Activated CD4-positive, alpha-beta memory T cell treated with anti-CD3 and anti-CD28 coated beads for 36 hours (primary cell): ENCODE results near the gene ZMIZ1. TPM values are rescaled to one million over a fixed set of nuclear protein-coding genes. Genes with fewer than 3 reads are reported as not detected.

Experiments
- CTCF ChIA-PET: fragments of 350-600 bp; sonication (Branson Sonifier 250); formaldehyde crosslinking; loops from one replicate; lab custom pipeline; 2021; ENCODE audit warnings: antibody characterized with exemption, inconsistent platforms; lab: Charles Lee
- POLR2A ChIA-PET: fragments of 350-600 bp; sonication (Branson Sonifier 250); formaldehyde crosslinking; loops from one replicate; lab custom pipeline; 2021; ENCODE audit warnings: antibody characterized with exemption; lab: Charles Lee
- DNase-seq: peaks from one replicate; pipeline ENCODE4 v3.0.0-alpha.2; 2020
- H3K27ac Mint-ChIP-seq: one replicate; pipeline ENCODE4 v1.8.0; 2021; ENCODE audit warnings: mixed read lengths
- H3K27me3 Mint-ChIP-seq: one replicate; pipeline ENCODE4 v1.8.0; 2021; ENCODE audit warnings: mixed read lengths
- H3K36me3 Mint-ChIP-seq: one replicate; pipeline ENCODE4 v1.8.0; 2021; ENCODE audit warnings: mixed read lengths
- H3K4me1 Mint-ChIP-seq: one replicate; pipeline ENCODE4 v1.8.0; 2021; ENCODE audit warnings: low read depth, mixed read lengths
- H3K4me3 Mint-ChIP-seq: one replicate; pipeline ENCODE4 v1.8.0; 2021; ENCODE audit warnings: mild to moderate bottlenecking, mixed read lengths
- H3K9me3 Mint-ChIP-seq: one replicate; pipeline ENCODE4 v1.8.0; 2021; ENCODE audit warnings: mixed read lengths
- intact Hi-C: fragments of 100-400 bp; cut with micrococcal nuclease; formaldehyde crosslinking; loops from one replicate; pipeline ENCODE4 v1.15.1; 2023
- total RNA-seq, 2 experiments: library from RNA; stranded (reverse); gene quantifications; one replicate each; pipeline ENCODE4 v1.2.3, GENCODE V29; 2021

Gene ZMIZ1
- total RNA-seq, 2 experiments from 2014 or later: 28.5 to 29.2 TPM

DNA sequence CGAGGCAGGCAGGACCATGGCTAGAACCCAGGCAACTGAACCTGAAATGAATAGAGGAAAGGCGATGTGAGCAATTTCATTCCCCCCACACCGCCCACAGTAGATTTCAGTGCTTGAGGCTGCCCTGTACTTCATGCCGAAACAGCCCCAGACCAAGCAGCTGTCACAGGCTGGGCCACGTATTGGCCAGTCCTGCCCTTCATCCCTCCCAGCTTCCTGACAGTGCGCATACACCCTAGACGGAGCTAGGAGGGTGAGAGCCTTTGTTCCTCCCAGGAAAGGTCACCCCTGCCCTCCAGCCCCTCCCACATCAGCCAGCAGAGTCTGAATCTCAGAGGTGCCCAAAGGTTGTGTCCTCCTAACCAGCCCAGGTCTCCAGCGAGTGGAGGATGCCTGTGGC lies 98.8 kb downstream of the ZMIZ1 start:
- ChIA-PET POLR2A (no interaction called here), CTCF (no interaction called here)
- no peaks in the 10 kb centered on the region for H3K27me3 Mint-ChIP-seq
- H3K27ac Mint-ChIP-seq: no peak overlapping the region
- H3K4me1 Mint-ChIP-seq: no peaks in the 10 kb centered on the region
- intact Hi-C loops: no loop called here
- DNase-seq: no peak
- no peaks in the 10 kb centered on the region for H3K9me3 Mint-ChIP-seq
- H3K4me3 Mint-ChIP-seq: no peak overlapping the region
- H3K36me3 Mint-ChIP-seq: no peaks in the 10 kb centered on the region

GRCh38 chr10:79168210-79168609 lies 99.4 kb downstream of the ZMIZ1 start:
- intact Hi-C loops: no loop called here
- no peak overlapping the region for H3K4me3 Mint-ChIP-seq
- no peak for DNase-seq
- ChIA-PET POLR2A (no interaction called here), CTCF (no interaction called here)
- H3K4me1 Mint-ChIP-seq: no peaks in the 10 kb centered on the region
- no peaks in the 10 kb centered on the region for H3K9me3 Mint-ChIP-seq
- H3K36me3 Mint-ChIP-seq: no peaks in the 10 kb centered on the region
- no peaks in the 10 kb centered on the region for H3K27me3 Mint-ChIP-seq
- H3K27ac Mint-ChIP-seq: no peak overlapping the region

GRCh38 chr10:79170226-79170752 lies 101.5 kb downstream of the ZMIZ1 start:
- H3K27me3 Mint-ChIP-seq: no peaks in the 10 kb centered on the region
- no peaks in the 10 kb centered on the region for H3K4me1 Mint-ChIP-seq
- no peaks in the 10 kb centered on the region for H3K36me3 Mint-ChIP-seq
- CTCF ChIA-PET: no interaction called here
- POLR2A ChIA-PET: no interaction called here
- DNase-seq: no peak
- intact Hi-C loops: no loop called here
- no peak overlapping the region for H3K4me3 Mint-ChIP-seq
- H3K27ac Mint-ChIP-seq: no peak overlapping the region
- no peaks in the 10 kb centered on the region for H3K9me3 Mint-ChIP-seq

DNA sequence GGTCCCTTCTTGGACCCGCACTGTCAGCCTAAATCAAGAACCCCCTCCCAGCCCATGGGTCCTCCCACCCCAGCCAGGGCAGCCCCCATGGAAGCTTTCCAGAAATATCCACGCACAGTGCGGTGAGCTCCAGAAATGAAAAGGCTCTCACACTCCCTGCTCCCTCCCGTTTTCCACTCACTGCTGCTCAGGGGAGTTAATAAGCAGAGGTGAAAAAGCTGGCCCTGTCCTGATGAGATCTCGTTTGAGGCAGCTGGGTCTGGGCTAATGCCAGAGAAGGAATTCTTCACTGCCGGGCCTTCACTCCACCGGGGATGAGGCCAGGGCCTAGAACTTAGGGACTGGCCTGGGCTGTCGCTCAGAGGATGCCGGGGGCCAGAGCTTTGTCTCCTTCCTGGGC lies 102.2 kb downstream of the ZMIZ1 start:
- ChIA-PET CTCF (no interaction called here), POLR2A (no interaction called here)
- H3K27me3 Mint-ChIP-seq: no peaks in the 10 kb centered on the region
- no peak overlapping the region for H3K4me3 Mint-ChIP-seq
- no peak overlapping the region for H3K27ac Mint-ChIP-seq
- H3K36me3 Mint-ChIP-seq: no peaks in the 10 kb centered on the region
- no peaks in the 10 kb centered on the region for H3K9me3 Mint-ChIP-seq
- intact Hi-C loops: no loop called here
- H3K4me1 Mint-ChIP-seq: no peaks in the 10 kb centered on the region
- DNase-seq: no peak

DNA sequence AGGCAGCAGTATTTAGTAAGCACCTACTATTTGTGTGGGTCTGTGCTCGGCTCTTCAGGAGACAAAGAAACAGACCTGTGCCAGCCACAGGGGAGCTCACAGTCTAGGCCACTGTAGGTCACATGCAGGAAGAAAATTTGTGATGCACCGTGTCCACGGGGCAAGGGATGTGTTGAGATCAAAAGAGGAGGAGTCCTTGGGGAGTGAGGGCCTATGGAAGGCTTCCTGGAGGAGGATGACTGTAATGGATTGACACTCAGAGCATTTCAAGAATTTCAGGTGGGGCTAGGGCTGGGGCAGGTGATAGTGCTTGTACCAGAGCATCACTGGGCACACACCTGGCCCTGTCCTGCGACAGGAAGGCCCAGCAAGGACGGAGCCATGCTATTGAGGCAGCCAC lies 102.7 kb downstream of the ZMIZ1 start:
- POLR2A ChIA-PET: no interaction called here
- H3K4me3 Mint-ChIP-seq: no peak overlapping the region
- CTCF ChIA-PET: no interaction called here
- H3K4me1 Mint-ChIP-seq: no peaks in the 10 kb centered on the region
- H3K9me3 Mint-ChIP-seq: no peaks in the 10 kb centered on the region
- no peak overlapping the region for H3K27ac Mint-ChIP-seq
- intact Hi-C loops: no loop called here
- H3K36me3 Mint-ChIP-seq: no peaks in the 10 kb centered on the region
- H3K27me3 Mint-ChIP-seq: no peaks in the 10 kb centered on the region
- no peak for DNase-seq

DNA sequence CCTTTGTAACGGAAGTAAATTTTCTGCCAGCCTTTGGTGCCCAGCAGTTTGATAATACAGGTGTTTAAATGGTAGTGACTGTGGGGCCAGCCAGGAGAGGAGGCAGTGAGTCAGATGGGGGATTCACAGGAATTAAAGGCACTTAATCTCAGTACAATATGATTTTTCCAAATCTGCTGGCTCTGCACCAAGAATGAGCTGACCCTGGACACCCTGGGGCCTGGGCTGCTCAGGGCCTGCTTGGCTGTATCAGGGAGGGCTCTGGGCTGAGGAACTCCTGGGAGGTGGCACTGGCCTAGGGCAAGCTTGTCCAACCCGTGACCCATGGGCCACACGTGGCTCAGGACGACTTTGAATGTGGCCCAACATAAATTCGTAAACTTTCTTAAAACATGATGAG lies 104.1 kb downstream of the ZMIZ1 start:
- no peak for DNase-seq
- Mint-ChIP-seq H3K27me3 (no peaks in the 10 kb centered on the region), H3K4me1 (no peaks in the 10 kb centered on the region), H3K36me3 (no peaks in the 10 kb centered on the region), H3K9me3 (no peaks in the 10 kb centered on the region), H3K27ac (no peak overlapping the region), H3K4me3 (no peak overlapping the region)
- intact Hi-C loops: no loop called here
- POLR2A ChIA-PET: no interaction called here
- CTCF ChIA-PET: interaction anchor here (2.1 kb wide), 1 partner anchor 22 kb away, joined by 8 read pairs; no protein-coding TSS in a partner anchor

DNA sequence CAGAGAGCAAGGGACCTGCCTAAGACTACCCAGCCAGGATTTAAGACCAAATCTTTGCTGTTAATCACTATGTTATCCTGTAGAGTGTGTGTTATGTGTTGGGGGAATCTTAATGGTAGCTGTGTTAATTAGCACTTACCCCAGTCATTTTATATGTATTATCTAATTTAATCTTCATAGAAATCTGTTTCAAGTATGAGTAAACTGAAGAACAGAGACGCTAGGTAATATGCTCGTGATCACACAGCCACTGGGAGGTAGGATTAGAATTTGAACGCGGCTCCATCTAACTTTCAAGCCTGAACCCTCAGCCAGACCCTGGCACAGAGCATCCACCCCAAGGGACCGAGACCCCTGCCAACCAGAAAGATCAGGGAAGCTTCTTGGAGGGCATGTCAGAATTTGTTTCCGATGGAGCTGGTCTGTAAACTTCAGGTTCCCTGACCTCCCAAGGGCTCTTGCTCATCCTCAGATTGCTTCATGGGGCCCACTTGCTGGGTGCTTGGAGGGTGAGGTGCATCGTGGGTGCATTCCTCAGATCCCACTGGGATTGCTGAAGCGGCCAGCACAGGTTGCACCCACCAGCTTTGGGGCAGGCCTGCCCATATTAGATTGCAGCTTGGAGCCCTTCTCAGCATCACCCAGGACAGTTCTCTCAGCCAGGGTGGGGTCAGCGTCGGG lies 105.0 kb downstream of the ZMIZ1 start:
- Mint-ChIP-seq H3K27me3 (no peaks in the 10 kb centered on the region), H3K27ac (no peak overlapping the region), H3K4me3 (no peak overlapping the region), H3K4me1 (no peaks in the 10 kb centered on the region), H3K9me3 (no peaks in the 10 kb centered on the region), H3K36me3 (no peaks in the 10 kb centered on the region)
- intact Hi-C loops: no loop called here
- CTCF ChIA-PET: interaction anchor here (2.1 kb wide), 1 partner anchor 21 kb away, joined by 8 read pairs; no protein-coding TSS in a partner anchor
- POLR2A ChIA-PET: no interaction called here
- no peak for DNase-seq

- no peak for DNase-seq
- H3K4me1 Mint-ChIP-seq: no peaks in the 10 kb centered on the region
- no peaks in the 10 kb centered on the region for H3K9me3 Mint-ChIP-seq
- ChIA-PET POLR2A (no interaction called here), CTCF (interaction anchor here (1.1 kb wide), 1 partner anchor 19 kb away, joined by 4 read pairs; no protein-coding TSS in a partner anchor)
- intact Hi-C loops: no loop called here
- no peaks in the 10 kb centered on the region for H3K27me3 Mint-ChIP-seq
- H3K4me3 Mint-ChIP-seq: no peak overlapping the region
- no peaks in the 10 kb centered on the region for H3K36me3 Mint-ChIP-seq
- no peak overlapping the region for H3K27ac Mint-ChIP-seq
Measured at GRCh38 chr10:79176052-79176501, 107.3 kb downstream of the ZMIZ1 start.

GRCh38 chr10:79176949-79177602 lies 108.3 kb downstream of the ZMIZ1 start:
- no peak for DNase-seq
- ChIA-PET POLR2A (no interaction called here), CTCF (interaction anchor here (0.6 kb wide), 1 partner anchor 18 kb away, joined by 3 read pairs; no protein-coding TSS in a partner anchor)
- Mint-ChIP-seq H3K27ac (no peak overlapping the region), H3K36me3 (no peaks in the 10 kb centered on the region), H3K27me3 (no peaks in the 10 kb centered on the region), H3K9me3 (no peaks in the 10 kb centered on the region), H3K4me3 (no peak overlapping the region), H3K4me1 (no peaks in the 10 kb centered on the region)
- intact Hi-C loops: no loop called here

DNA sequence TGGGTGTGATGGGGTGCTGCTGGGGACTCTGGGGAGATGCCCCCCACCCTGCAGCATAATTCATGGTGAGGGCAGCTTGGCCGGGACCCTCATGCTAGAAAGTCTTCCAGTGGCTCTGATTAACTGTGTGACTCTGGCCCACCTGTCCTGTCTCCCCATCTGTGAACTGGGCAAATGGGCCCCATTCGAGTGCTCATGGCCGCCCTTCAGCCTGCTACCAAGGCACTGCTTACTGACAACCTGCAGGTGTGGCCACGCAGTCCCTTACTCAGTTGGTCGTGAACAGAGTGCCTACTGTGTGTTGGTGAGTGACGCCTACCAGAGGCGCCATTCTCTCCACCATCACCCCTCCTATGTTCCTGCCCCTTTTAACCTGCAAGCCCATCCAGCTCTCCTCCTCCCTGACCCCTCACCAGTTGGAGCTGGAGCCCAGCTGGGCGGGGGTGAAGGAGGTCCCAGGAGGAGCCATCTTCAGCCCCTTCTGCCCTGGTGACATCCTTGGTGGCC lies 109.4 kb downstream of the ZMIZ1 start:
- Mint-ChIP-seq H3K27me3 (no peaks in the 10 kb centered on the region), H3K9me3 (no peaks in the 10 kb centered on the region), H3K27ac (no peak overlapping the region), H3K36me3 (no peaks in the 10 kb centered on the region), H3K4me3 (no peak overlapping the region), H3K4me1 (no peaks in the 10 kb centered on the region)
- ChIA-PET CTCF (interaction anchor here (1.0 kb wide), 1 partner anchor 17 kb away, joined by 3 read pairs; no protein-coding TSS in a partner anchor), POLR2A (no interaction called here)
- DNase-seq: no peak
- intact Hi-C loops: no loop called here

DNA sequence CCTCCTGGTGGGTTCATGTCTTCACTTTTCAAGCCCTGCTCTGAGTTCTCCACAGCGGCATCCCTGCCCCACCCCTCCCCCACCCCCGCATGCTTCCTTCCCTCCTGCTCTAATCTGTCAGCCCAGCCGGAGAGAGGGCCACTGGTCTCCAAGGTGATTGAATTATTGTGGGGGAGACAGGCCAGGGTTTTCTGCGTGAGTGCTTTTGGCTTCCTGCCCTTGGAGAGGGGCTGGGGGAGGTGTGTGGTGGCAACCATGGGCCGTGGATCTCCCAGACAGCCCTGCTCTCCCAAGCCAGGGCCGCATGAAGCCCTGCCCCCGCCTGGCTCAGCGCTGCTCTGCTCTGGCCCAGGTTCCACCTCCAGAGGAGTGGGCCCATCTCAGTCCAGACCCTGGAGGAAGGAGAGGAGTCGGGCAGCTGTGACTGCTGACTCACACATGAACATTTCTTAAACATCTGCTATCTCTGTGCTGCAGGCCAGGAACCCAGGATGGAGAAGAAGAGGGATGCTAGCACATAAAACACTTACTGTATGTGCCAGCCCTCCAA lies 109.9 kb downstream of the ZMIZ1 start:
- H3K9me3 Mint-ChIP-seq: no peaks in the 10 kb centered on the region
- intact Hi-C loops: no loop called here
- no peaks in the 10 kb centered on the region for H3K4me1 Mint-ChIP-seq
- no peaks in the 10 kb centered on the region for H3K27me3 Mint-ChIP-seq
- H3K4me3 Mint-ChIP-seq: no peak overlapping the region
- DNase-seq: no peak
- ChIA-PET CTCF (interaction anchor here (1.0 kb wide), 1 partner anchor 16 kb away, joined by 3 read pairs; no protein-coding TSS in a partner anchor), POLR2A (no interaction called here)
- no peaks in the 10 kb centered on the region for H3K36me3 Mint-ChIP-seq
- H3K27ac Mint-ChIP-seq: no peak overlapping the region
